H1 (cell line): ENCODE data around the gene PSPC1. TPM values are rescaled to one million over a fixed set of nuclear protein-coding genes. Genes with fewer than 3 reads are reported as not detected.

ENCODE experiments used
- CTCF ChIA-PET: fragments of 300-600 bp; sonication (Branson Sonifier 250); formaldehyde crosslinking; loops from one replicate; lab custom pipeline; 2021; ENCODE audit not compliant: partially characterized antibody; lab: Charles Lee
- POLR2A ChIA-PET: fragments of 300-600 bp; sonication (Branson Sonifier 250); formaldehyde crosslinking; loops from one replicate; lab custom pipeline; 2021; ENCODE audit warnings: inconsistent platforms; ENCODE audit not compliant: partially characterized antibody; lab: Charles Lee
- DNase-seq, 2 experiments: peaks; one replicate each; pipeline versions ENCODE4 v3.0.0 to v3.0.0-alpha.2; 2010 to 2022; ENCODE audit warnings: low spot score in 2 of 2, low read depth in 1 of 2, mixed read lengths in 1 of 2
- FAIRE-seq: peaks from 2 replicates; lab custom pipeline; 2011; peaks lifted over from hg19 to GRCh38; lab: Jason Lieb, UNC
- H2AFZ ChIP-seq: 2 replicates; pipeline ENCODE4 v1.8.1; 2012; ENCODE audit warnings: low read length, inconsistent platforms
- H2AK5ac ChIP-seq: 2 replicates; pipeline ENCODE4 v1.6.1; 2013; ENCODE audit warnings: low read depth, low read length
- H2BK120ac ChIP-seq: replicated peaks from 2 replicates; pipeline ENCODE3; 2013; ENCODE audit warnings: low read depth, low read length, inconsistent platforms
- H2BK12ac ChIP-seq: 2 replicates; pipeline ENCODE4 v1.6.1; 2013; ENCODE audit warnings: low read depth, low read length
- H2BK15ac ChIP-seq: 2 replicates; pipeline ENCODE4 v1.6.1; 2013; ENCODE audit warnings: low read length
- H2BK20ac ChIP-seq: 2 replicates; pipeline ENCODE4 v1.6.1; 2013; ENCODE audit warnings: low read length
- H2BK5ac ChIP-seq: 2 replicates; pipeline ENCODE4 v1.6.1; 2013; ENCODE audit warnings: low read depth, low read length
- H3K14ac ChIP-seq: 2 replicates; pipeline ENCODE4 v1.6.1; 2013; ENCODE audit warnings: inconsistent platforms; ENCODE audit not compliant: insufficient read length
- H3K18ac ChIP-seq: 2 replicates; pipeline ENCODE4 v1.6.1; 2013; ENCODE audit warnings: low read length; ENCODE audit errors: extremely low read depth
- H3K23ac ChIP-seq: 2 replicates; pipeline ENCODE4 v1.6.1; 2013; ENCODE audit warnings: inconsistent platforms; ENCODE audit not compliant: insufficient read length
- H3K23me2 ChIP-seq: 2 replicates; pipeline ENCODE4 v1.6.1; 2013; ENCODE audit warnings: low read depth, low read length
- H3K27ac ChIP-seq: 2 replicates; pipeline ENCODE4 v1.6.1; 2011; ENCODE audit warnings: low read depth, low read length, inconsistent platforms
- H3K27me3 ChIP-seq, 4 experiments: replicated peaks in 1 of 4; 1 replicate in 1 of 4; 2 replicates in 3 of 4; pipeline versions ENCODE4 v1.6.1 to v1.8.1; 2011 to 2013; ENCODE audit warnings: low read length in 3 of 4, mild to moderate bottlenecking in 3 of 4, inconsistent platforms in 2 of 4, mixed read lengths in 2 of 4, moderate library complexity in 1 of 4; ENCODE audit not compliant: control insufficient read depth in 3 of 4, insufficient read depth in 3 of 4; ENCODE audit errors: extremely low read depth in 1 of 4
- H3K36me3 ChIP-seq, 4 experiments: 2 replicates each; pipeline versions ENCODE4 v1.6.1 to v1.8.1; 2011 to 2013; ENCODE audit warnings: mild to moderate bottlenecking in 4 of 4, low read length in 3 of 4, moderate library complexity in 2 of 4, control low read depth in 1 of 4, inconsistent platforms in 1 of 4; ENCODE audit not compliant: insufficient read depth in 4 of 4, control insufficient read depth in 2 of 4
- H3K4ac ChIP-seq: replicated peaks from 2 replicates; pipeline ENCODE3; 2013; ENCODE audit warnings: low read length, low read depth, mixed read lengths, inconsistent platforms; ENCODE audit not compliant: insufficient read length
- H3K4me1 ChIP-seq, 4 experiments: replicated peaks in 1 of 4; 1 replicate in 1 of 4; 2 replicates in 3 of 4; pipeline versions ENCODE4 v1.6.1 to v1.8.1; 2011 to 2013; ENCODE audit warnings: low read length in 3 of 4, inconsistent platforms in 2 of 4, mixed read lengths in 1 of 4; ENCODE audit not compliant: insufficient read depth in 4 of 4, control insufficient read depth in 3 of 4
- H3K4me2 ChIP-seq, 2 experiments: 2 replicates each; pipeline versions ENCODE4 v1.6.1 to v1.8.1; 2011 to 2013; ENCODE audit warnings: low read depth in 2 of 2, low read length in 2 of 2, control low read depth in 1 of 2, inconsistent platforms in 1 of 2, mild to moderate bottlenecking in 1 of 2; ENCODE audit not compliant: insufficient read depth in 1 of 2
- H3K4me3 ChIP-seq, 4 experiments: fragments of 200-600, 300-600 bp in 1 of 4; sonication (generic), shearing (Covaris generic), sonication (Bioruptor Twin) in 1 of 4; 2 replicates each; pipeline versions ENCODE4 v1.5.1 to v1.8.1; 2011 to 2016; ENCODE audit warnings: low read length in 4 of 4, low read depth in 3 of 4, control low read depth in 2 of 4, inconsistent platforms in 2 of 4, mild to moderate bottlenecking in 2 of 4, mixed read lengths in 1 of 4, moderate library complexity in 1 of 4; ENCODE audit not compliant: insufficient read depth in 2 of 4; ENCODE audit errors: extremely low read depth in 1 of 4
- H3K56ac ChIP-seq: replicated peaks from 2 replicates; pipeline ENCODE3; 2013; ENCODE audit warnings: low read depth, mild to moderate bottlenecking, mixed read lengths, low read length, inconsistent platforms; ENCODE audit not compliant: insufficient read length
- H3K79me1 ChIP-seq: 2 replicates; pipeline ENCODE4 v1.6.1; 2013; ENCODE audit warnings: low read depth, low read length, control low read depth
- H3K79me2 ChIP-seq, 2 experiments: 2 replicates each; pipeline versions ENCODE4 v1.6.1 to v1.8.1; 2012 to 2013; ENCODE audit warnings: low read length in 2 of 2, mild to moderate bottlenecking in 2 of 2, inconsistent platforms in 1 of 2; ENCODE audit not compliant: insufficient read depth in 2 of 2, control insufficient read depth in 1 of 2
- H3K9ac ChIP-seq, 4 experiments: replicated peaks in 1 of 4; 1 replicate in 1 of 4; 2 replicates in 3 of 4; pipeline versions ENCODE4 v1.6.1 to v1.8.1; 2011 to 2013; ENCODE audit warnings: low read depth in 3 of 4, low read length in 3 of 4, control low read depth in 2 of 4, mild to moderate bottlenecking in 2 of 4, moderate library complexity in 2 of 4, inconsistent platforms in 1 of 4; ENCODE audit errors: extremely low read depth in 1 of 4
- H3K9me3 ChIP-seq, 2 experiments: 2 replicates each; pipeline versions ENCODE4 v1.6.1 to v1.8.1; 2012 to 2013; ENCODE audit warnings: mild to moderate bottlenecking in 2 of 2, moderate library complexity in 2 of 2, control low read depth in 1 of 2, inconsistent platforms in 1 of 2, low read depth in 1 of 2, low read length in 1 of 2, mixed read lengths in 1 of 2; ENCODE audit not compliant: insufficient read depth in 2 of 2
- H4K20me1 ChIP-seq, 2 experiments: replicated peaks in 1 of 2; 2 replicates each; pipeline versions ENCODE3 to v1.8.1; 2011 to 2013; ENCODE audit warnings: inconsistent platforms in 2 of 2, low read length in 2 of 2, mild to moderate bottlenecking in 1 of 2; ENCODE audit not compliant: insufficient read depth in 2 of 2, control insufficient read depth in 1 of 2
- H4K5ac ChIP-seq: 2 replicates; pipeline ENCODE4 v1.6.1; 2013; ENCODE audit warnings: low read length, low read depth, mixed read lengths, inconsistent platforms; ENCODE audit not compliant: insufficient read length
- H4K8ac ChIP-seq: 2 replicates; pipeline ENCODE4 v1.8.0; 2013; ENCODE audit warnings: mild to moderate bottlenecking, moderate library complexity, low read length, inconsistent platforms; ENCODE audit not compliant: insufficient read depth; ENCODE audit errors: extremely low read depth
- H4K91ac ChIP-seq: replicated peaks from 2 replicates; pipeline ENCODE3; 2013; ENCODE audit warnings: low read length, mixed read lengths, inconsistent platforms; ENCODE audit not compliant: insufficient read length
- BACH1 ChIP-seq: IDR thresholded peaks from 2 replicates; pipeline ENCODE4 v1.6.1; 2012; ENCODE audit warnings: low read length, improper control_type of control experiment
- BCL11A ChIP-seq, 2 experiments: IDR thresholded peaks; one replicate each; pipeline ENCODE4 v1.6.1; 2011; ENCODE audit warnings: low read depth in 2 of 2, low read length in 2 of 2, mild to moderate bottlenecking in 2 of 2
- CTCF ChIP-seq, 3 experiments: IDR thresholded peaks; 1 replicate in 2 of 3; 2 replicates in 1 of 3; pipeline versions ENCODE4 v1.5.1 to v1.6.1; 2011; ENCODE audit warnings: low read length in 3 of 3, mild to moderate bottlenecking in 3 of 3, inconsistent platforms in 2 of 3, low read depth in 1 of 3, moderate library complexity in 1 of 3; ENCODE audit not compliant: insufficient read depth in 1 of 3; ENCODE audit errors: control extremely low read depth in 1 of 3
- EGR1 ChIP-seq: IDR thresholded peaks from 2 replicates; pipeline ENCODE4 v1.6.1; 2011; ENCODE audit warnings: low read depth, low read length, borderline replicate concordance
- GABPA ChIP-seq: IDR thresholded peaks from 2 replicates; pipeline ENCODE4 v1.6.1; 2011; ENCODE audit warnings: mild to moderate bottlenecking, low read length, moderate library complexity, borderline replicate concordance; ENCODE audit not compliant: insufficient read depth
- MAFK ChIP-seq: IDR thresholded peaks from 2 replicates; pipeline ENCODE4 v1.6.1; 2012; ENCODE audit warnings: low read depth, mild to moderate bottlenecking, improper control_type of control experiment, low read length
- NANOG ChIP-seq: IDR thresholded peaks from 2 replicates; pipeline ENCODE4 v1.6.1; 2011; ENCODE audit warnings: low read length, low read depth, mild to moderate bottlenecking, inconsistent platforms; ENCODE audit not compliant: insufficient read depth, poor library complexity, severe bottlenecking
- POLR2A ChIP-seq, 2 experiments: IDR thresholded peaks; 1 replicate in 1 of 2; 2 replicates in 1 of 2; pipeline ENCODE4 v1.6.1; 2011; ENCODE audit warnings: low read depth in 2 of 2, low read length in 2 of 2, mild to moderate bottlenecking in 2 of 2; ENCODE audit errors: control extremely low read depth in 1 of 2
- RAD21 ChIP-seq, 2 experiments: IDR thresholded peaks in 1 of 2; conservative IDR thresholded peaks in 1 of 2; 2 replicates each; pipeline ENCODE4 v1.6.1; 2011; ENCODE audit warnings: low read depth in 2 of 2, low read length in 2 of 2, improper control_type of control experiment in 1 of 2, inconsistent platforms in 1 of 2, mild to moderate bottlenecking in 1 of 2, moderate library complexity in 1 of 2
- RFX5 ChIP-seq: IDR thresholded peaks from 2 replicates; pipeline ENCODE4 v1.6.1; 2011; ENCODE audit warnings: low read depth, low read length, improper control_type of control experiment, borderline replicate concordance
- TAF1 ChIP-seq: IDR thresholded peaks from 2 replicates; pipeline ENCODE4 v1.6.1; 2011; ENCODE audit warnings: mild to moderate bottlenecking, low read depth, low read length
- WGBS, 2 experiments: shearing (Covaris generic) in 1 of 2; methylation state at CpG; one replicate each; pipeline versions ENCODE4 v1.1.6 to v1.1.7; 2013 to 2015; ENCODE audit warnings: low lambda C conversion rate in 2 of 2, mixed read lengths in 2 of 2, inconsistent platforms in 1 of 2, low coverage in 1 of 2, missing lambda C conversion rate in 1 of 2; ENCODE audit not compliant: insufficient replicate concordance in 2 of 2, insufficient coverage in 1 of 2, insufficient read length in 1 of 2; ENCODE audit errors: extremely low coverage in 1 of 2, missing lambda C conversion rate in 1 of 2; 5-methylcytosine and 5-hydroxymethylcytosine counted together
- polyA plus RNA-seq, 7 experiments: library from polyadenylated mRNA; depleted of rRNA in 3 of 7; stranded (reverse) in 5 of 7; unstranded in 2 of 7; fragments of >200 nt in 5 of 7; fragments of 200-250 nt in 2 of 7; gene quantifications; 1 replicate in 5 of 7; 2 replicates in 1 of 7; 4 replicates in 1 of 7; pipeline versions ENCODE4 v1.2.1 to v1.2.3, GENCODE V29; 2011 to 2013; ENCODE audit warnings: missing spikeins in 2 of 7, mixed read lengths in 2 of 7
- total RNA-seq: library from RNA; stranded (reverse); fragmentation: NEBNext Ultra II Directional; extraction: Animal tissue kit (Norgen Biotek cat#: 25700); gene quantifications from 2 replicates; pipeline ENCODE4 v1.2.1, GENCODE V29; 2021

Gene PSPC1
- total and polyA plus RNA-seq, 2 of the 8 experiments (the other 6 are each of a cell fraction or from before 2014, with no cell fraction given): 53.4 to 97.4 TPM

DNA sequence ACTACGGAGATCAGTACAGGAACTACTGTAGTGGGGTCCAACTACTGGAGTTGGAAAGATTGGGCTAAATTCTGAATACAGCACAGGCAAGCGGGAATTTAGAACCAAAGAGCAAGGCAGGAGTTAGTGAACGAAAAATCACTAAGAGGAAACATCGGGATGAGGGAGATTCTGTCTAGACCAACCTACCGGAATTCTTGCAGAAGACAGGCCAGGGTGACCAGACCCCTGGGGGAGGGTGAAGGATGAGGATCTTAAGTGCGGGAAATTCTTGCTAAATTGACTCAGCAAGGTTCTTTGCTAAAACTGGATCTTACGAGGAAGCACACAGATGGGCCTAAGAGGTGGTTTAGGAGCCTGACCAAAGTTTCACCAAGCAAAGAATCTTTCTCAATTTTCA lies 13.2 kb upstream of the PSPC1 start:
- Histone ChIP-seq H4K20me1 (no peaks in the 10 kb centered on the region), H3K9me3 (no peaks in the 10 kb centered on the region), H2BK20ac (no peak overlapping the region), H2AK5ac (no peak overlapping the region), H3K4me1 (peaks cover 0 to 5% (median 1%) of the 10 kb centered on the region in 4 experiments; a peak in 3 of 7 replicates), H3K36me3 (no peaks in the 10 kb centered on the region), H2BK5ac (no peak overlapping the region), H3K23me2 (no peaks in the 10 kb centered on the region), H4K5ac (no peak overlapping the region), H2AFZ (no peak overlapping the region), H2BK15ac (no peak overlapping the region), H3K27ac (no peak overlapping the region), H3K79me2 (no peaks in the 10 kb centered on the region), H3K27me3 (no peaks in the 10 kb centered on the region), H3K4ac (no peak overlapping the region), H3K4me2 (no peak overlapping the region), H3K56ac (no peak overlapping the region), H3K79me1 (no peaks in the 10 kb centered on the region; the same call in 1 of the 2 replicates), H2BK12ac (no peak overlapping the region), H4K91ac (no peak overlapping the region), H2BK120ac (no peak overlapping the region), H3K14ac (no peak overlapping the region), H4K8ac (no peak overlapping the region), H3K23ac (no peak overlapping the region), H3K4me3 (no peak overlapping the region), H3K9ac (no peak overlapping the region), H3K18ac (no peak overlapping the region)
- no peak for DNase-seq
- WGBS, 2 experiments: 91% methylated on average over 7 of the region's 7 CpGs; no CpG with 5 or more reads in 1 of the 2 experiments
- FAIRE-seq: no peak
- ChIA-PET CTCF (no interaction called here), POLR2A (interaction anchor here (1.0 kb wide), 1 partner anchor 22 kb away, joined by 3 read pairs; no protein-coding TSS in a partner anchor)
- TF ChIP-seq TAF1 (no peak), MAFK (no peak), POLR2A (IDR thresholded peaks at IDR 0.05; ENCODE audit: control extremely low read depth in 1 of 2, low read depth in 2 of 2, low read length in 2 of 2) (no peak), NANOG (no peak), GABPA (no peak), BCL11A (IDR thresholded peaks at IDR 0.05; ENCODE audit: low read depth in 2 of 2, low read length in 2 of 2) (no peak), EGR1 (no peak), RFX5 (no peak), RAD21 (IDR thresholded peaks at IDR 0.05 in 1 of 2, conservative IDR thresholded peaks at IDR 0.05 in 1 of 2; ENCODE audit: low read depth in 2 of 2, low read length in 2 of 2) (no peak), CTCF (IDR thresholded peaks at IDR 0.05; ENCODE audit: control extremely low read depth in 1 of 3, insufficient read depth in 1 of 3, low read depth in 1 of 3, low read length in 3 of 3) (no peak), BACH1 (no peak)
